HG02884 (cell line): Measurements from ENCODE around the gene LRRC15.

Source experiments
- ATAC-seq: cut with Tn5 transposase; IDR thresholded peaks from one replicate; pipeline ENCODE4 v1.9.1; 2021; ENCODE audit warnings: mild to moderate bottlenecking, moderate library complexity; ENCODE audit not compliant: unreplicated experiment

Gene LRRC15

DNA sequence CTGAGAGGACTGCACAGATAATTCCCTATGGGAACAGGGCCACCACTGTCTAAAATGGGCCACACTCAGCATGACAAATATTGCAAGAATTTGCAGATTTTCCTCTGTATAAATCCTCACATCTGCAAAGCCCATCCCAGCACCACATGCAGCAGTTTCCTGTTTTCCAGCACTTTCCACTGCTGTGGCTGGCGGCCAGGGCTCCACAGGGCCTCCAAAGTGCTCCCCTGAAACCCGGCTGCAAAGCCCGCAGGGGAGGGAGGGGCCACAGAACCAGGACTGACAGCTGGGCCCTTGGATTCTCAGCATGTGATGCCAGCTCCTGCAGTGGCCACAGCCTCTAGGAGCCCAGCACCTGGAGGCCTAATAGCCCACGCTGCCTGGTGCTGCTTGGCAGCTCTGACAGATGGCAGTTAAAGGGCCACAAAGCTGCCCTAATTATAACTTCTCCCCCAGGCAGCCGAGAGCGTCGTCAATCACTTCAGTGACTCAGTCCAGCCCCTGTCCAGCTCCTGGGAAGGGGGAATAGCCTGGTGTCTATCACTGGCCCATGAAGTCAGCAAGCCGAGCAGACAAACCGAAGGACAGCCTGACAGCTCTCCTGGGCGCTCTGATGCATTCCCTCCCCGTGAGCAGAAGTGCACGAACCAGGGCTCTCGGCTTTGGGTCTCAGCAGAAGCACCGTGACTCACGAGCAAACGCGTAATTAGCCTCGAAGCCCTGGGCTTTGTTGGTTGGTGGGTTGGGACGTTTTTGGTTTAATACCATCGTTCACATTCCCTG is 4.7 kb downstream of the LRRC15 start:
- no peak for ATAC-seq

DNA sequence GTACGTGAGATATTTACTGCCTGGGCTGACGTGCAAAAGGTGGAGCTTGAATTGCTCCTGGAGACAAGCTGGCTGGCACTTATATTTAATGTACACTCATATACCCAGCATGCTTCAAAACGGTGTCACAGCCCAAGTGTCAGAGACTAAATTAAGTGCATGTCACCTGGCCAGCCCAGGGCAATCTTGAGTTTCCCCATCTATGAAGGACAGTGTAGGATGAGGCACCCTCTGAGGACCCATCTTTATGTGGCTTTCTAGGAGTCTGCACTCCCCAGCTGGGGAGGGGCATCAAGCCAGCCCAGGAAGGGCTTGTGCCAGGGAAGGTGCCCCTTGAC is 5.3 kb downstream of the LRRC15 start:
- no peak for ATAC-seq

DNA sequence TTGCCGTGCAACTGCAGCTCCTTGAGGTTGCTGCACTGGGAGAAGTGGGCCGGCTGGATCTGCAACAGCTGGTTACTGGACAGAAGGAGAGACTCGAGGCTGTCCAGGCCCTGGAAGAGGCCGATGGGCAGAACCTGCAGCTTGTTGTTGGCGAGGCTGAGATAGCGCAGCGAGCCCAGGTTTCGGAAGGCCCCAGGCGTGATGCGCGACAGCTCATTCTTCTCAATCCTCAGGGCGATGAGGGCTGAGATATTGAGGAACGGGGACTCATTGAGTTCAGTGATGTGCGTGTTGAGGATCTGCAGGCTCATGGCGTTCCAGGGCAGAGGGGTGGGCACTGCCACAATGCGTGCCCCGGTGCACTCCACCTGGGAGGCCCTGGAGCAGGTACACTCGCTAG is 9.0 kb downstream of the LRRC15 start:
- ATAC-seq: no peak

- no peak for ATAC-seq
Observed at GRCh38 chr3:194357681-194358080, 11.9 kb downstream of the LRRC15 start.

GRCh38 chr3:194355379-194355778 is 14.2 kb downstream of the LRRC15 start:
- ATAC-seq: no peak

- no peak for ATAC-seq
Observed at GRCh38 chr3:194354315-194354714, 15.2 kb downstream of the LRRC15 start.

DNA sequence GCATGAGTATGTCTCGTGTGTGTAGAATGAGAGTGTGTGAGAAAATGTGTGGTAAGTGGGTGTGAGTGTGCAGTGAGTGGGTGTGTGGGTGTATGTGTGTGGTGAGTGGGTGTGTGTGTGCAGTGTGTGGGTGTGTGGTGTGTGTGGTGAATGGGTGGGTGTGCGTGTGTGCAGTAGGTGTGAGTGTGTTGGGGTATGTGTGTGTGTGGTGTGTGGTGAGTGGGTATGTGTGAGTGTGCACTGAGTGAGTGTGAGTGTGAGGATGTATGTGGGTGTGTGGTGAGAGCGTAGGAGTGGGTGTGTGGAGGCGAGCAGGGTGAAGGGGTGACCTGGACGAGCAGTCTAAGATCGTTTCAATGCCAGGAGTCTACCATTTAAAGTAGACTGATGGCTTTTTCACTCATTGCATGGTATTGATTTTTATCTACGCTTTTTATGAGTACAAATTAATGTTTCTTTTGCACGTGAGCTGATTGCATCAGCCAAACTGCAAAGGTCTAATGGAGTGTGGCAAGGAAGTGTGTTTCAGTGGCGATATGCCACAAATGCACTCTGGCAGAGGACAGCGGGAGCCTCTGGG is 16.8 kb downstream of the LRRC15 start:
- no peak for ATAC-seq

GRCh38 chr3:194351952-194352536 is 17.5 kb downstream of the LRRC15 start:
- ATAC-seq: no peak

GRCh38 chr3:194351080-194351672 is 18.4 kb downstream of the LRRC15 start, which contains the start of gene CPN2:
Gene CPN2 (minus strand): TSS chr3:194351328. CDS start chr3:194342702, 8,626 bp downstream.
- no peak for ATAC-seq

- no peak for ATAC-seq
Observed at GRCh38 chr3:194350726-194351071, 18.8 kb downstream of the LRRC15 start.

GRCh38 chr3:194348354-194348753 is 21.2 kb downstream of the LRRC15 start:
- ATAC-seq: no peak

- ATAC-seq: no peak
Observed at GRCh38 chr3:194346621-194347020, 22.9 kb downstream of the LRRC15 start.

- no peak for ATAC-seq
Observed at GRCh38 chr3:194346035-194346434, 23.5 kb downstream of the LRRC15 start.

- ATAC-seq: no peak
Observed at GRCh38 chr3:194344012-194344411, 25.5 kb downstream of the LRRC15 start.

DNA sequence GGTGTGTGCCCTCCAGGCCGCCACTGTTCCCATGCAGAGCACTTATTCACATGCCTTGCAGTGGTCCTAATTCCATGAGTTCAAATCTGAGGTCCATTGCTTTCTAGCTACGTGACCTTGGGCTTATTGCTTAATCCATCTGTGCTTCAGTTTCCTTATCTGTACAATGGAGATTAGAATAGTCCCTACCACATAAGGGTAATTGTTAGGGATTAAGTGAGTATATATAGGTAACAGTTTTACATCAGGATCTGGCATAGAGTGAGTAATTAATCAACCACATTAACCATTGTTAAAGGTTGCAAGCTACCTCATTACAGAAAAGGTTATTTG is 26.0 kb downstream of the LRRC15 start:
- ATAC-seq: no peak

GRCh38 chr3:194342861-194343560 is 26.5 kb downstream of the LRRC15 start:
- ATAC-seq: no peak

GRCh38 chr3:194340757-194341400 is 28.7 kb downstream of the LRRC15 start:
- ATAC-seq: no peak

- no peak for ATAC-seq
Observed at GRCh38 chr3:194339840-194340239, 29.7 kb downstream of the LRRC15 start.

- ATAC-seq: no peak
Observed at GRCh38 chr3:194339356-194339755, 30.2 kb downstream of the LRRC15 start.

DNA sequence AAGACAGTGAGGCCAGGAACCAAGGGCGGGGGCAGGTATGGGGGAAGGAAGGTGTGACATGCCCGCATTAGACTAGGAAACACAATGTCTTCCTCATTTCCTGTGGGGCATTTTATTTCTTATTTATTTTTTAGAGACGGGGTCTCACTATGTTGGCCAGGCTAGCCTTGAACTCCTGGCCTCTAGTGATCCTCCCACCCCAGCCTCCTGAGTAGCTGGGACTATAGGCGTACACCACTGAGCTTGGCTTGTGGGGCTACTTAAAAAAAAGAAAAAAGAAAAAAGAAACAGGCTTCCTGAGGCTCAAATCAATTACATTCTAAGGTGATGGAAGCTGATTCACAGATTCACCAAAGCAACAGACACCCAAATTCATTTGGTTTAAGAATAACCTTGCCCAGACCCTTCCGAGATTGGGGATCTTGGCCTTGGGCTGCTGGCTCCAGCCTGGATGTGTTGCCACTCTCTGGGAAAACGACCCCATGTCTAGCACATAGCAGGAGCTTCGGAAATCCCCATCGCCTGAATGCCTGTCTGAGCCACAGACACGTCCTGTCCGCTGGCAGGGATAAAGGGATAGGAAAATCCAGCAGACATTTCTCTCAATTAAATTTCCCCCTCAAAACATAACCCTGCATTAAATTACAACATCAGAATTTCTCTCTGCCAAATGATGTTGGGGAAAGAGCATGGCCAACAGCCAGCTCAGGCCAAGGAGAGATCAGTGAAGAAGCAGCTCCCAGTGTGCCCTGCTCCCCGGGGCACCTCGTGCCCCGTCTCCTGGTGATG is 31.4 kb downstream of the LRRC15 start:
- no peak for ATAC-seq
